Adrenal gland (tissue), 5 donors: ENCODE results near the gene SLC9C1.

Source experiments
- POLR2A ChIP-seq, 2 donors: fragments of 450-650 bp; IDR thresholded peaks; one replicate each; pipeline ENCODE4 v1.6.1; 2017; ENCODE audit warnings: antibody characterized with exemption in 2 of 2, mild to moderate bottlenecking in 2 of 2, moderate library complexity in 1 of 2
- TF ChIP-seq, protein P1 (sequence below), 6 experiments: fragments of 450-650 bp in 4 of 6; fragments of 200-600 bp in 2 of 6; sonication (generic) in 1 of 6; IDR thresholded peaks; 1 replicate in 5 of 6; 2 replicates in 1 of 6; pipeline versions ENCODE4 v1.5.1 to v1.8.0; 2016 to 2021; ENCODE audit warnings: antibody characterized with exemption in 6 of 6, mild to moderate bottlenecking in 2 of 6, moderate library complexity in 1 of 6
- donor health status: DM: no; HTN: no; CAD: no.

DNA sequence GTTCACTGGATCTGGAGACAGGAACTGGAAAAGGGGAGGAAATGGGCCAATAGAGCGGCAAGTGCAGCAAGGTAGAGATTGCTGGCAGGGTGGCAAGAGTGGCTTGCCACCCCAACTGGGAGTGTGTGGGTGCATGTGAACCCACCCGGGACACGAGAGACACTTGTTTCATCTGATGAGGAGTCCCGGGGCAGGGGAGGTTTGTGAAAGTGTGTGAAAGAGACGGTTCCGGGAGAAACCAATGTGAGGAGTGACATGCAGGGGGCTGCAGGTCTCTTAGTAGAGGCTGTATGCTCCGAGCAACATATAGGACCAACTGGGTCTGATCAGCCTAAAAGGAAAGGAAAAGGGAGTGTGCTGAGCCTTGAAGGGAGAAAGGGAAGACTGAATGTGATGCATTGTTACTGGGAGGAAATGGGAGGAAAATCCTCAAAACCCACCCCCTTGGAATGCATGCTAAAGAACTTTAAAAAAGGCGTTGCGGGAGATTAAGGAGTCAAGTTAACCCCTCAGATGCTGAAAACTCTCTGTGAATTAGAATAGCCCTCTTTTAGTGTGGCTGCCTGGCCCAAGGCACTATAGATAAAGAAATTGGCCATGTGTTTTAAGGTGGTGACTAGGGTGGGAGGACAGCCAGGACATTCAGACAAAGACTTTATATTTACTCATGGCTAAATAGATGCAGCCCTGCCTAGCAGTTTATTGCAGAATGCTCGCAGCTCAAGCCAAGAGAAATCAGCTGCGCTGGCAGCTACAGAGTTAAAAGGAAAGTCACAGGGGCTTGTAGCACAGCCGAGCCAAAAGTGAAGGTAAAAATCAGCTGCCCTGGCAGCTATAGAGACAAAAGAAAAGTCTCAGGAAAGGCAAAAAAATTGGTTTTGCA is 9.1 kb upstream of the SLC9C1 start:
- TF ChIP-seq, protein P1, sequence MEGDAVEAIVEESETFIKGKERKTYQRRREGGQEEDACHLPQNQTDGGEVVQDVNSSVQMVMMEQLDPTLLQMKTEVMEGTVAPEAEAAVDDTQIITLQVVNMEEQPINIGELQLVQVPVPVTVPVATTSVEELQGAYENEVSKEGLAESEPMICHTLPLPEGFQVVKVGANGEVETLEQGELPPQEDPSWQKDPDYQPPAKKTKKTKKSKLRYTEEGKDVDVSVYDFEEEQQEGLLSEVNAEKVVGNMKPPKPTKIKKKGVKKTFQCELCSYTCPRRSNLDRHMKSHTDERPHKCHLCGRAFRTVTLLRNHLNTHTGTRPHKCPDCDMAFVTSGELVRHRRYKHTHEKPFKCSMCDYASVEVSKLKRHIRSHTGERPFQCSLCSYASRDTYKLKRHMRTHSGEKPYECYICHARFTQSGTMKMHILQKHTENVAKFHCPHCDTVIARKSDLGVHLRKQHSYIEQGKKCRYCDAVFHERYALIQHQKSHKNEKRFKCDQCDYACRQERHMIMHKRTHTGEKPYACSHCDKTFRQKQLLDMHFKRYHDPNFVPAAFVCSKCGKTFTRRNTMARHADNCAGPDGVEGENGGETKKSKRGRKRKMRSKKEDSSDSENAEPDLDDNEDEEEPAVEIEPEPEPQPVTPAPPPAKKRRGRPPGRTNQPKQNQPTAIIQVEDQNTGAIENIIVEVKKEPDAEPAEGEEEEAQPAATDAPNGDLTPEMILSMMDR (IDR thresholded peaks at IDR 0.05): no peak
- TF ChIP-seq POLR2A (IDR thresholded peaks at IDR 0.05): no peak
